HG02798 (cell line): Measurements from ENCODE around the gene COL4A6.

Experiments used
- ATAC-seq: cut with Tn5 transposase; IDR thresholded peaks from one replicate; pipeline ENCODE4 v1.9.1; 2021; ENCODE audit warnings: mild to moderate bottlenecking; ENCODE audit not compliant: unreplicated experiment, poor library complexity

Gene COL4A6

DNA sequence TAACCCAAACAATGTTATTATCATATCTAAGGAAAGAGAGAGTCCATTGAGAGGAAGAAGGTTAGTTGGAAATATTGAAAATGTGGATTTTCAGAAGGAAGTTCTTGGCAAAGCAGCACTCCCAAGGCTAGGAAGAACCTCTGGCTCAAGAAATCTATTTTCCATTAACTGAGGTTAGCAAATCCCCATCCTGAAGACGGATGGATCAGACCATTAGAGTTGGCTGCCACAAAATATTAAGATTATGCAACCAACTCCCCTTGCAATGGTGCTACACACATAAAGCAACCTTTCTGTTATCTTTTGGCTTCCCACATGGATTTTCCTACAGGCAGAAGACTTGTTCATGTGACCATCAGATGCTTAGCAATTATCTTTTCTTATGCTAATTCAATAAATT lies 96.3 kb downstream of the COL4A6 start:
- ATAC-seq = no peak

GRCh38 chrX:108332281-108332680 lies 105.9 kb downstream of the COL4A6 start:
- no peak for ATAC-seq

DNA sequence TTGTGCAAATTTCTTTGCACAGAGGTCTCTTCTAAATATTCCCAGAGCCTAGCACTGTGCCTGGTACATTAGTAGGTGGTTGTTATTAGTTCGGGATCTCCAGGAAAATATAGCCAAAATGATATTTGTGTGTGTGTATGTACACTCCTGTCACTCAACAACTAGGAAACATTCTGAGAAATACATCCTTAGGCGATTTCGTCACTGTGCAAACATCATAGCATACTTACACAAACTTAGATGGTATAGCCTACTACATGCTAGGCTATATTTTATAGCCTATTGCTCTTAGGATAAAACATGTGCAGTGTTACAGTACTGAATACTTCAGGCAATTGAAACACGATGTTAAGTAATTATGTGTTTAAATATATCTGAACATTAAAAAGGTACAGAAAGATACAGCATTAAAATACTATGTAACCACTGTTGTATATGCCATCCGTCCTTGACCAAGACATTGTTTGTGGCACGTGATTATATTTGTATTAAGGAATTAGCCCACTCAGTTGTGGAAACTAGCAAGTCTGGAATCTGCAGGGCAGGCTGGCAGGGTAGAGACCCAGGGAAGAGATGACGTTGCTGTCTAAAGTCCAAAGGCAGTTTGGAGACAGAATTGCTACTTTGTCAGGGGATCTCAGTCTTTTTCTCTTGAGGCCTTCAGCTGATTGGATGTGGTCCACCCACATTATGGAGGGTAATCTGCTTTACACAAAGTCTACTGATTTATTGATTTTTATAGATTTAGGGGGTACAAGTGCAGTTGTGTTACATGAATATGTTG lies 106.9 kb downstream of the COL4A6 start:
- no peak for ATAC-seq

DNA sequence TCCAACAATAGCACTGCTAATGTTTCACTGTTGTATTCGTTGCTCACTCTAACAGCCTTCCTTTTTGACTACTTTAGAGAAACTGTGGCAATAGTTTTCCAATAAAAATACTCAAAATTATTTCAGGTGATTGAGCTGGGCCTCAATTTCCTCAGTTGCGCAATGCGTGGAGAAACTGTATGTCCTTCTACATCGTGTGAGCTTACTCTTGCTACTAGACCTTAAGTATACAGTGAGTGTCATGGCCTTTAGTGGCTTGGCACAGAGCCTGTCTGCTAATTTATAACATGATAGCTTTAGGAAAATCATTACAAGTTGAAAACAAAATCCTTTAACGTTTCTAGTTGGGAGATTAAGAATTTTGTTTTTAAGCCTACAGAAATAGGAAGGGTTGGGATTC lies 114.5 kb downstream of the COL4A6 start:
- ATAC-seq = no peak

GRCh38 chrX:108322234-108322633 lies 116.0 kb downstream of the COL4A6 start:
- ATAC-seq = no peak

DNA sequence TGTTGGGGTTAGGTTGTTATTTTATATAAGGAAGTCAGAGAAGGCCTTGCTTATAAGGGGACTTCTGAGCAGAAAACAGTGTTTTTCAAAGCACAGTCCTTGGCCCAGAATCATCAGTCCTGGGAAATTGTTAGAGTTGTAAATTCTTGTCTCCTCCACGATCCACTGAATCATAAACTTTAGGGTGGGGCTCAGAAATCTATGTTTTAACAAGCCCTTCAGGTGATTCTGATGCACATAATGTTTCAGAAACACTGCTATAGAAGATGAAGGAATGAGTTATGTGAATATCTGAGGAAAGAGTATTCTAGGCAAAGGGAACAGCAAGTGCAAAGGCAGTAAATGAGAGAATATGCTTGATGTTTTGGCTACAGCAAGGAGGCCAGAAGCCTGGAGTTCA lies 121.8 kb downstream of the COL4A6 start:
- ATAC-seq = no peak

DNA sequence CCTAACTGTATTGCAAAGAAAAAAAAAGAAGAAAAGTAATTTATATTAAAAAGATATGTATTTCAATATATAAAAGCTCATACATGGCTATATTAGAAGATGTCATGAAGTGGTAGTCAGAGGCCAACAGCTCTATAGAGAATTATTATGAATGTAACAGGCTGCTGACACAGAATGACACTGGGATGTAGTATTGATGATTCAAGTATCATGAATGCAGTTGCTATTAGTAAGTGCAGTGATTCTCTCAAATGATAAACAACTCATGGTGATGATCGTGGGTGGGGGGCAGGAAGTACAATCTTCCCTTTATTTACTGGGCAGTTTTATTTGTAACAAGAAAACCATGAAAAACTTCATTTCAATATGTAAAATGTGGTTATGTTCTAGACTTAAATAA lies 124.6 kb downstream of the COL4A6 start:
- ATAC-seq = no peak

GRCh38 chrX:108312957-108313356 lies 125.3 kb downstream of the COL4A6 start:
- no peak for ATAC-seq

DNA sequence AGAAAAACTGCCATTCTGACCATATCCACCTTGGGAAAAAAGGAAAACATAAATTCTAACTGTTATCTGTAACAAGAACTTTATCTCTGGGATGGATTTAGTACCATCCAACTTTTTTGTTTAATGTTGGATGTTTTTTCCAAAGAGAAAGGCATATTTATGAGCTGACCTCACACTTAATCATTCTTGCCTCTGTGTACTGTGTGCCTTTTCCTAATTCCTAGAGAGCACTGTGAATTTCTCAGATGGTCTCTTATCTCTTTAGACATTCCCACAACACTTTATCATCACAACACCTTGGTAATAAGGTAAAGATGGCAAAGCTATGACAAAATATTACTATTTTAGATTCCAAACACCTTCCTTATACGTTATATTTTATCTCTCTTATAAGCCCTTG lies 126.2 kb downstream of the COL4A6 start:
- ATAC-seq = no peak

- no peak for ATAC-seq
Measured at GRCh38 chrX:108310506-108310905, 127.7 kb downstream of the COL4A6 start.

DNA sequence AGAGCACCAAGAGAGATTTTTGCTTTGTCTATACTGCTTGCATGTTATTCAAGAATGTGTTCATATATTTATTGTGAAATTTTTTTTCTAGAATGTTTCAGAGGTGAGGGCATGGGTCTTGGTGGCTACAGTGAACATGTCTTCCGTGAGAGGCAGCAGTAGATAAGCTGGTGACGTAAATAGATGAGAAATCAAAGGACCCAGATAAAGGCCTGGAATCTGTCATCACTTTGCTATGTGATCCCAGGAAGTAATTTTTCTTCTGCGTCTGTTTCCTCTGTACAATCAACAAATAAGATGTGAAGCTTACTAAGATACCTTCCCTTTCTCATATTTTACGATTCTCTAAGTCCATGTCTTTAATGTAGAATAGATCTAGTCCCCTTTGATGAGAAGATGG lies 129.1 kb downstream of the COL4A6 start:
- no peak for ATAC-seq

GRCh38 chrX:108307132-108308085 lies 130.8 kb downstream of the COL4A6 start:
- ATAC-seq = no peak

GRCh38 chrX:108306086-108306485 lies 132.1 kb downstream of the COL4A6 start:
- no peak for ATAC-seq

DNA sequence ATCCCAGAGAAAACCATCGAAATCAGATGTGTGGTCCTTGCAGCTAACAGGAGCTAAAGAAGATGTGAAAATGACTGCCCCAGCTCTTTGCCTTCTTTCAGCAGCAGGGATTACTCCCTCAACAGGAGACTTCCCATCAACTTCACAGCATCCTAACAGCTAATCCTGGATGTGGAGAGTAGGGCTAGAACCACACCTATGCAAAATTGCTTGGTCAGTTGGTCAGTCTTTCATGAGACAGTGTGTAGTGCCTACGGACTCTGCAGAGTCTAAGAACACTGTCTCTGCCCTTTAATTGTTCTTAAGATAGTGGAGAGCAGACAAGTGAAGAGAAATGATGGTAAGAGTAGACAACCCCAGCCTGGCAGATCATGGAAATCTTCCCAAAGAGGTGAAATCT lies 133.5 kb downstream of the COL4A6 start:
- ATAC-seq = no peak

- ATAC-seq = no peak
Measured at GRCh38 chrX:108304210-108304609, 134.0 kb downstream of the COL4A6 start.

DNA sequence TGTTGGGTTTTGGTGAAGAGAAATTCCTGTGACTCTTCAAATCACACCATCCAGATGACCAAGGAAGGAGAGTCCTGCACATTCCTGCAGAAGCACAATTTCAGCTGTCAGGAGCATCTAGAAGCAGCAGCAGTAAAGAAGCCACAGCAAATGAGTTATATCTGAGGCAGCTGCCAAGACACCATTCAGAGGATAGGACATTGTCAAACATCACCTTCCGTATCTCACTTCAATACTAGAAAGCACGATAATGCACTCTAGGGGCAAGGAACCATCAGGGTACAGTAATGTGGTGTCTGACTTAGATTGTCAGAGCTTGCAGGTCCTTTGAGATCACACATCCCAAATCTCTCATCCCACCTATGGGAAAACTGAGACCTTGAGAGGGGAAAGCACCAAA lies 134.5 kb downstream of the COL4A6 start:
- no peak for ATAC-seq

GRCh38 chrX:108299704-108300103 lies 138.5 kb downstream of the COL4A6 start:
- no peak for ATAC-seq

- peak; percentile 73 for ATAC-seq
Measured at GRCh38 chrX:108299101-108299591, 139.1 kb downstream of the COL4A6 start.

GRCh38 chrX:108298165-108298602 lies 140.0 kb downstream of the COL4A6 start:
- no peak for ATAC-seq

DNA sequence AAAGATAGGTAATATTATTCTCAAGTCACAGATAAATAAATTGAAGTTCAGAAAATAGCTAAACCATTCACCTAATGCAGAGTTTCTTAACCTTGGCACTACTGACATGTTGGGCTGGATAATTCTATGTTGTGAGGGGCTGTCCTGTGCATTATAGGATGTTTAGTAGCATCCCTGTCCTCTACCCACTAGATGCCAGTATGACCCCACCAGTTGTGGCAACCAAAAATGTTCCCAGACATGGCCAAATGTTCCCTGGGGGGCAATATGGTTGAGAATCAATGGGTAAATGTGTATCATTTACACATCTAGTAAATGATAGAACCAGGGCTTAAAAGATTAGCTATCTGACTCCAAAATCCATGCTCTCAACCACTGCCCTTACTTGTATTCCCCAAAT lies 140.9 kb downstream of the COL4A6 start:
- ATAC-seq = no peak

- ATAC-seq = no peak
Measured at GRCh38 chrX:108292053-108292452, 146.2 kb downstream of the COL4A6 start.
